Gastrocnemius medialis (tissue), 4 donors: ENCODE data around the gene CAP1.

Experiments
- CTCF ChIP-seq, 5 experiments: fragments of 450-650 bp in 3 of 5; fragments of 200-600 bp in 2 of 5; sonication (generic) in 2 of 5; IDR thresholded peaks in 4 of 5; conservative IDR thresholded peaks in 1 of 5; 1 replicate in 4 of 5; 2 replicates in 1 of 5; pipeline ENCODE4 v1.5.1; 2016 to 2019; ENCODE audit warnings: antibody characterized with exemption in 5 of 5, mild to moderate bottlenecking in 3 of 5, moderate library complexity in 3 of 5
- POLR2A ChIP-seq, 2 donors: fragments of 450-650 bp; IDR thresholded peaks; one replicate each; pipeline ENCODE4 v1.6.1; 2017; ENCODE audit warnings: antibody characterized with exemption in 2 of 2, mild to moderate bottlenecking in 2 of 2, moderate library complexity in 2 of 2

GRCh38 chr1:40017951-40018575 lies 22.5 kb upstream of the CAP1 start:
- TF ChIP-seq POLR2A (IDR thresholded peaks at IDR 0.05) (no peak), CTCF (IDR thresholded peaks at IDR 0.05 in 4 of 5, conservative IDR thresholded peaks at IDR 0.05 in 1 of 5) (no peak)
